ENCODE data around the gene CPT1C.

The CPT1C gene

DNA sequence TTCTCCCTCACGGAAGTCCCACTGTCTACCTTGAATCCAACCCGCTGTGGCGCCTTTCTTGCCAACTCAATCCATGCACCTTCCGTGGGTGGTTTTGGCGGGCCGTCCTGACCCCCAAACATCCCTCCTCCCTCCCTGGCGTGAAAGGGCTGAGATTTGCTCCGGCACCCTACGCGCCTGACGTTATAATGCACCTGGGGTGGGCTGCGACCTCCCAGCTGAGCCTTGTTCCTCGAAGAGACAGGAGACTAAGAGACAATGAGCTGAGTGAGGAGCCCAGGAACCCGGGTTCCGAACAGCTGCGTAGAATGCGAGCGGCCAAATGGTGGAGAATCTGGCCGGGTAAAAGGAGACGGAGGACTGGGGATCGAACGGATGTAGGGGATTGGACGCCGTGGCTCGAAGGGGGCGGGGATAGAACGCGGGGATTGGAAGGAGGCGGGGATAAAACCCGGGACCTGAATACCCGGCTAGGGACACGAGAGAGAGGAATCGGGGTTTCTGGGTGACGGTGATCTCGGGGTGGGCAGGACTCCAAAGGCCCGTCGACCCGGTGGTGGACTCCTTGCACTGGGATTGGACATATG is at the start of gene CPT1C:
Gene CPT1C, plus strand, starts transcription at position 461 of the 587 bp plus-strand sequence. CDS start 1,137 bp downstream, outside the sequence.
- DNase-seq (ENCODE audit: low read depth in 1 of 2, low spot score in 1 of 2): peak in 1 of 2 donors; percentile 52

DNA sequence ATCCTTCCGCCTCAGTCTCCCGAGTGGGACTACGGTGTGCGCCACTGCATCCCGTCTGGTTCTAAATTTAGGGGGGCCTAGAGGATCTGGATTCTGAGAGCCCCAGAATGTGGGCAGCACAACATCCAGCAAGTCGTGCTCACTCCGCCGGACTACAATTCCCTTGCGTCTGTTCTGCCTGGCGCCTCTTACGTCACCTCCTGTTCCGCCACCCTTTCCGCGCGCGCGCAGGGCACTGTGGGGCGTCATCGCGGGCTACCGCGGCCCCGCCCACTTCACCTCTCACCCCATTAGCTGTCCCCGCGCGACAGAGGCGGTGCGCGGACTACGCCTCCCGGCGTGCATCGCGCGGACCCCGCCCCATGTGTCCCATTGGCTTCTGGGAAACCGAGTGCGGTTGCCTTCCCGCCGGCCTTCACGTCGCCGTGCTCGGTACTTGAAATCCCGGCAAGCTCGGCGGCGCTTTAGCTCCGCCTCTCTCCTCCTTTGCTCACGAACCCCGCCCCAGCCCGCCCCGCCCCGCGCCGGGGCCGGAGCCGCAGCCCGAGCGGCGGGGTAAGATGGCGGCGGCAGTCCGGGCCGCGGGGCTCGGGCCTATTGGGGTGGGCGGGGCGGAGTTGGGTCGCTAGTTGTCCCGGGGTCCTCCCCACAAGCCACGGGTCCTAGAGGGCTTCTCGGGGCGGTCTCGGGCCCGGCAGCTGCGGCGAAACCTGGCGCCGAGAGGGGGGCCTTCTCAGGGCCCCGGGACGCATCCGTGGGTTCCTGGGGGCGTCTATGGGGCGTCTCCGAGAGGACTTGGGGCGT is 49.0 kb upstream of the CPT1C start, which contains the start of gene SCAF1:
Gene SCAF1, plus strand, starts transcription at position 522 of the 804 bp plus-strand sequence. CDS start 2,818 bp downstream, outside the sequence.
- peak; percentile 98 for DNase-seq (ENCODE audit: low read depth in 1 of 2, low spot score in 1 of 2)

DNA sequence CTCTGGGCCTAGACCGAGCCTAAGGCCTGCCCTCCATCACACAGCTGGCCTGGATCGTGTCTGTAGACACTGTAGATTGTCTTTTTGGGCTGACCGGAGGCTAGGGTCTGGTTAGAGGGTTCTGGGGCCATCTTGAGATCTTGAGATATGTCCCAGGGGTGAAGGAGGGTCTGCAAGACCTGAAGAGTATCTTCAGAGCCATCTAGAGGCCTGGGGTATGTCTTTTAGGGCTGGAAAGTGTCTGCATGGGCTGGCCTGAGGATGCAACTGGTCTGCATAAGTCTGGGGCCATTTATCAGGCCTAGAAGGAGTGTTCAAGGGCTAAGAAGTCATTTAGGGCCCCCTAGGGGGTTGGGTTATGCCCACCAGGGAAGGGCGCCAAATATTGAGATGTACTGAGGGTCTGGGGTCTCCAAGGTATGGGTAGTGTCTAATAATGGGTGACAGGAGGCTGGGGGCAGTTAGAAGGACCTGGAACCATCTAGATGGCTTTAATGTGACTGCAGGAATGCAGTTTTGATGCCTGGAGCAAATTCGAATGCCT is 48.4 kb upstream of the CPT1C start:
- DNase-seq (ENCODE audit: low read depth in 1 of 2, low spot score in 1 of 2): no peak

DNA sequence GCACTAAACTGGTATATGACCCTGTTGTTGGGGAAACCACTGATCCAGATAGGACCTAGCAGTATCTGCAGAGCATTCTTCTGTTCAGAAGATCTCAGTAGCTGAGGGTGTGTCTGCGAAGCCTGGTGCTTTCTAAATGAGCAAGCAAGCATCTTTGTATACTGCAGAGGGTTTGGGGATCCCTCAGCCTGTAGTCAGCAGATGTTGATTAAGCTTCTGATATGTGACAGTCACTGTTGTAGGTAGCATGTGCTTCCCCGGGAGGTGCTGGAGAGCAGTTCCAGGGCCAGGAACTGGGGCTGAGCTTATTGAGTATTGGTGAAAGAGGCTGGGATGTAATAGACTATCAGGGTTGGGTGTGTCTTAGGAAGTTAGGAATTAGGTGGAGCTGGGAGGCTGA is 47.5 kb upstream of the CPT1C start:
- no peak for DNase-seq (ENCODE audit: low read depth in 1 of 2, low spot score in 1 of 2)

DNA sequence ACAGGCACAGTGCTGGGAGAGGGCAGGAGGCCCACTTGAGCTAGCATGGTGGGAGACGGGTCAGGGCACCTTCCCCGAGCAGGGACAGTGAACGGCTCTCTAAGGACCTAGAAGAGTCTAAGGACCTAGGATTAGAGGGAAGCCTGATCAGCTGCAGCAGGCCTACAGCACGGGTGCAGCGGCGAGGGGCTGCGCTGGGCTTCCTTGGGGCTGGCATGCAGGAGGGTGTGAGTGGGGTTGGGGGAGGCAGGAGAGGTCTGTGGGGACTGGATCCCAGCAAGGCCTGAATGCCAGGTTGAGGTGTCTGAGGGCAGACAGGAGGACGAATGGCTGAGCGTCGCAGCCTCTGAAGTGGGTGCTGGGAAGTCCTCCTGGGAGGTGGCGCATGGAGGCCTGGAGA is 45.3 kb upstream of the CPT1C start:
- no peak for DNase-seq (ENCODE audit: low read depth in 1 of 2, low spot score in 1 of 2)

DNA sequence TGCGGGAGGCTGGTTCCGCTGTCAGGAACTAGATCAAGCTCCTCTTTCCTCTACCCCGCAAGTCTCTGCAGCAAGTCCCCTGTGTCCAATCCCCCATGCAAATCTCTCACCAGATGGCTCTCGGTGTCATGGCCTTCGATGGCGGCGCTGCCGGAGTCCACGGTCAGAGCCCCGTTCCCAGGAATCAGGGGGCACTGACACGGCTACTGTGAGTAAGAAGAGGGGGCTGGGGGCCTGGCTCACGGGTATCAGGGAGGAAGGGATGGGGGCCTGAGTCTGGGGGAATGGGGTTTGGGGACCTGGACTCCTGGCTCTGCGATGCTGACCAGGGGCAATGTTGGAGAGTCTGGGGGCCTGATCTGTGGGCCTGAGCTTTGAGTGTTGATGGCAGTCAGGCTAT is 44.9 kb upstream of the CPT1C start:
- no peak for DNase-seq (ENCODE audit: low read depth in 1 of 2, low spot score in 1 of 2)

DNA sequence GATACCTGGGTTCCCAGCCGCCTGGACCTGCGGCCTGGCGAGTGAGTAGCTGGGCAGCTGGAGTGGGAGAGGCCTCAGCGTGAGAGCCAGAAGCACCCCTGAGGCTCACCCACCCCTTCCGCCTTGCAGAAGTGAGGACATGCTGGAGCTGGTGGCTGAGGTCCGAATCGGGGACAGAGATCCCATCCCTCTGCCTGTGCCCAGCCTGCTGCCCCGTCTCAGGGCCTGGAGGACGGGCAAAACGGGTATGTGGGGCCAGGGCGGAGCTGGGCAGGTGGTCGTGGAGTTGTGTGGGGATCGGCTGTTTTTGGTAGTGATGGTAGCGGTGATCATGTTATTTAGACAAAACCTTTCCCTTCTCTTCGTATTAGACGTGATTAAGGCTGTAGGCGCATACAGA is 44.3 kb upstream of the CPT1C start:
- DNase-seq (ENCODE audit: low read depth in 1 of 2, low spot score in 1 of 2): no peak

DNA sequence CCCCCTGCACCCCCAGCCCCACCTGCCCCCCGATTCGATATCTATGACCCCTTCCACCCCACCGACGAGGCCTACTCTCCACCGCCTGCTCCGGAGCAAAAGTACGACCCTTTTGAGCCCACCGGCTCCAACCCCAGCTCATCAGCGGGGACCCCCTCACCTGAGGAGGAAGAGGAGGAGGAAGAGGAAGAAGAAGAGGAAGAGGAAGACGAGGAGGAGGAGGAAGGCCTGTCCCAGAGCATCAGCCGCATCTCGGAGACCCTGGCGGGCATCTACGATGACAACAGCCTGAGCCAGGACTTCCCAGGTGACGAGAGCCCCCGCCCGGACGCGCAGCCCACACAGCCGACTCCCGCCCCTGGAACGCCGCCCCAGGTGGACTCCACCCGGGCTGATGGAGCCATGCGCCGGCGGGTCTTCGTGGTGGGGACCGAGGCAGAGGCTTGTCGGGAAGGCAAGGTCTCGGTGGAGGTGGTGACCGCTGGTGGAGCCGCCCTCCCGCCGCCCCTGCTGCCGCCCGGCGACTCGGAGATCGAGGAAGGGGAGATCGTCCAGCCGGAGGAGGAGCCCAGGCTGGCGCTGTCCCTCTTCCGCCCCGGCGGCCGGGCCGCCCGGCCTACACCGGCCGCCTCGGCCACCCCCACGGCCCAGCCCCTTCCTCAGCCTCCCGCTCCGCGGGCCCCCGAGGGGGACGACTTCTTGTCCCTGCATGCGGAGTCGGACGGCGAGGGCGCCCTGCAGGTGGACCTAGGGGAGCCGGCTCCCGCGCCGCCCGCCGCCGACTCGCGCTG is 39.7 kb upstream of the CPT1C start:
- DNase-seq (ENCODE audit: low read depth in 1 of 2, low spot score in 1 of 2): no peak

DNA sequence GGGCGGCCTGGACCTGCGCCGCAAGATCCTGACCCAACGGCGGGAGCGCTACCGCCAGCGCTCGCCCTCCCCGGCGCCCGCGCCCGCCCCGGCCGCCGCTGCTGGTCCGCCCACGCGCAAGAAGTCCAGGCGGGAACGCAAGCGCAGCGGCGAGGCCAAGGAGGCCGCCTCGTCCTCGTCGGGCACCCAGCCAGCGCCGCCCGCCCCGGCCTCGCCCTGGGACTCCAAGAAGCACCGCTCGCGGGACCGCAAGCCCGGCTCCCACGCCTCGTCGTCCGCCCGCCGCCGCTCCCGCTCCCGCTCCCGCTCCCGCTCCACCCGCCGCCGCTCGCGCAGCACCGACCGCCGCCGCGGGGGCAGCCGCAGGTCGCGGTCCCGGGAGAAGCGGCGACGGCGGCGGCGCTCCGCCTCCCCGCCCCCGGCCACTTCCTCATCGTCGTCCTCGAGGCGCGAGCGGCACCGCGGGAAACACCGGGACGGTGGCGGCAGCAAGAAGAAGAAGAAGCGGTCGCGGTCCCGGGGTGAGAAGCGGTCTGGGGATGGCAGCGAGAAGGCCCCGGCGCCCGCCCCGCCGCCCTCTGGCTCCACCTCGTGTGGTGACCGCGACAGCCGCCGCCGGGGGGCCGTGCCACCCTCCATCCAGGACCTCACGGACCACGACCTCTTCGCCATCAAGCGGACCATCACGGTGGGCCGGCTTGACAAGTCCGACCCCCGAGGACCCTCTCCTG is 38.9 kb upstream of the CPT1C start:
- DNase-seq (ENCODE audit: low read depth in 1 of 2, low spot score in 1 of 2): no peak

DNA sequence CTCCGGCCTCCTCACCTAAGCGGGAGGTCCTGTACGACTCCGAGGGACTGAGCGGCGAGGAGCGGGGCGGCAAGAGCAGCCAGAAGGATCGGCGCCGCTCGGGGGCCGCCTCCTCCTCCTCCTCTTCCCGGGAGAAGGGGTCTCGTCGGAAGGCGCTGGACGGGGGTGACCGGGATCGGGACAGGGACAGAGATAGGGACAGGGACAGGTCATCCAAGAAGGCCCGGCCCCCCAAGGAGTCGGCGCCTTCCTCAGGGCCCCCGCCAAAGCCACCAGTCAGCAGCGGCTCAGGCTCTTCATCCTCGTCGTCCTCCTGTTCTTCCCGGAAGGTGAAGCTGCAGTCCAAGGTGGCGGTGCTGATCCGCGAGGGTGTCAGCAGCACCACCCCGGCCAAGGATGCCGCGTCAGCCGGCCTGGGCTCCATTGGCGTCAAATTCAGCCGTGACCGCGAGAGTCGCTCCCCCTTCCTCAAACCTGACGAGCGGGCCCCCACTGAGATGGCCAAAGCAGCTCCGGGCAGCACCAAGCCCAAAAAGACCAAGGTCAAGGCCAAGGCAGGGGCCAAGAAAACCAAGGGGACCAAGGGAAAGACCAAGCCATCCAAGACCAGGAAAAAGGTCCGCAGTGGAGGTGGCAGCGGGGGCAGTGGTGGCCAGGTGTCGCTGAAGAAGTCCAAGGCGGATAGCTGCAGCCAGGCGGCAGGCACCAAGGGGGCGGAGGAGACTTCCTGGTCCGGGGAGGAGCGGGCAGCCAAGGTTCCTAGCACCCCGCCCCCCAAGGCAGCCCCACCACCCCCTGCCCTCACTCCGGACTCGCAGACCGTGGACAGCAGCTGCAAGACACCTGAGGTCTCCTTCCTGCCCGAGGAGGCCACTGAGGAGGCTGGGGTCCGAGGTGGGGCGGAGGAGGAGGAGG is 38.1 kb upstream of the CPT1C start:
- no peak for DNase-seq (ENCODE audit: low read depth in 1 of 2, low spot score in 1 of 2)

DNA sequence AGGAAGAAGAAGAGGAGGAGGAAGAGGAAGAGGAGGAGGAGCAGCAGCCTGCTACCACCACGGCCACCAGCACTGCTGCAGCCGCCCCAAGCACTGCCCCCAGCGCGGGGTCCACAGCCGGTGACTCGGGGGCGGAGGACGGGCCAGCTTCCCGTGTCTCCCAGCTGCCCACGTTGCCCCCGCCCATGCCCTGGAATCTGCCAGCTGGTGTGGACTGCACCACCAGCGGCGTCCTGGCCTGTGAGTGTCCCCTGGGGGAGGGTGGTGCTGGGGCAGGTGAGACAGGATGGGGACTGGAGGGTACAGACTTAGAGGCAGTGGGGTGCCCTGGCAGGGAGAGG is 37.5 kb upstream of the CPT1C start:
- no peak for DNase-seq (ENCODE audit: low read depth in 1 of 2, low spot score in 1 of 2)

DNA sequence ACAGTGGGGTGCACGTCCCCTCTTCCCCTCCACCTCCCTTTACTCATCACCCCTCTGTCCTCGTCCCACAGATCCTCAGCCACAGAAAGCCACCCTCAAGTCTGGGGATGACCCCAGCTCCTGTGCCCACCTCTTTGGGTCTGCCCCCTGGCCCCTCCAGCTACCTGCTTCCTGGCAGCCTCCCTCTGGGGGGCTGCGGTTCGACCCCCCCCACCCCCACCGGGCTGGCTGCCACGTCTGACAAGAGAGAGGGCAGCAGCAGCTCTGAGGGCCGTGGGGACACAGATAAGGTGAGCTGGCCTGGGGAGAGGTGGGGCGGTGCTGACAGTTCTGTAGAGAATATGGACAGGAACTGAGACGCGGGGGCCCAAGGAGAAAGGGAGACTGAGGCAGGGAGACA is 36.3 kb upstream of the CPT1C start:
- no peak for DNase-seq (ENCODE audit: low read depth in 1 of 2, low spot score in 1 of 2)

DNA sequence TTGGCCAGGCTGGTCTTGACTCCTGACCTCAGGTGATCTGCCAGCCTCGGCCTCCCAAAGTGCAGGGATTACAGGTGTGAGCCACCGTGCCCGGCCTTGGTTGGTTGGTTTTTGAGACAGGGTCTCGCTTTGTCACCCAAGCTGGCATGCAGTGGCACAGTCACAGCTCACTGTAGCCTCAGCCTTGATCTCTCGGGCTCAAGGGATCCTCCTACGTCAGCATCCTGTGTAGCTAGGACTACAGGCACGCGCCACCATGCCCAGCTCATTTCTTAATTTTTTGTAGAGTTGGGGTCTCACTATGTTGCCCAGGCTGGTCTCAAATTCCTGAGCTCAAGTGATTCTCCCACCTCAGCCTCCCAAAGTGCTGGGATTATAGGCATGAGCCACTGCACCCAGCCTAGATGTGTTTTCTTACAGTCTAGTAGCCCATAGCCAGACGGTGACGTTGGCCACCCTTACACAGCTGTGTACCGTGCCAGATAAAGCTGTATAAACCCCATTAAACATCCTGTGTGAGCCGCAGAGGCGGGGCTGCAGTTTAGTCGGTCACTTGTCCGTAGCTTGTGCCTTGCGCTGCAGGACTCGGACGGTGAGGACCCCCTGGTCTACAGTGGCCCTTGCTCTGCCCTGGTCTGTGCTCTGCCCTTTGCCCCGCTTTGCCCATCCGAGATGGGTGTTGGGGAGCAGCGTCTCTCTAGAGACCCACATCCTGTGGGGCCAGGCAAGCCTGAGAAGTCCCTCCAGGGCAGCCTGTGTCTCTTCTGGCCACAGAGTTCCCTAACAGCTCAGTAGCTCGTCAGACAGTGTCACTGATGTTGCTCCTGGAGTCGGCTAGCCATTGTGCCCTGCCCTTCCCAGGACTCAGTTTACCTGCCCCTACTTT is 35.1 kb upstream of the CPT1C start:
- DNase-seq (ENCODE audit: low read depth in 1 of 2, low spot score in 1 of 2): no peak

DNA sequence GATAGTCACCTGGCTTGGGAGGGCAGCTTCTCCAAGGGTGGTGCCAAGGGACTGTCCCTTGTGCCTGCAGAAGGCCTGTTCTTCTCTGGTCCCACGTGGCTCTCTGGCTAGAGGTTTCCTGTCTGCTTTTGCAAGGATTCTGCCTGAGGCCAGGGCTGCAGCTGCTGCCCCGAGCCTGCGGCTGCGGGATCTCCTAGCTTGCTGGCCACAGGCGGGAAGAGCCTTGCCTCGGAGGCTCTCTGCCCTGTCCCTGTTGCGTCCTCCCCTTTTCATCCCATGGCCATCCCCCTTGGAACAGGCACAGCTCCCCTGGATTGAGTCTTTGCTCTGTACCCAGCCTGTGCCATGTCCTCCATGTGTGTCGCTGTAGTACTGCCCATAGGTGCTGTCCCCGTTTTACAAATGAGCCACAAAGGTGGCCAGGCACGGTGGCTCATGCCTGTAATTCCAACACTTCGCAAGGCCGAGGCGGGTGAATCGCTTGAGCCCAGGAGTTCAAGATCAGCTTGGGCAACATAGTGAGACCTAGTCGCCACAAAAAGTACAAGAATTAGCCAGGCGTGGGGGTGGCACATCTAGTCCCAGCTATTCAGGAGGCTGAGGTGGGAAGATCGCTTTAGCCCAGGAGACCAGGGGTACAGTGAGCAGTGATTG is 34.3 kb upstream of the CPT1C start:
- DNase-seq (ENCODE audit: low read depth in 1 of 2, low spot score in 1 of 2): no peak

DNA sequence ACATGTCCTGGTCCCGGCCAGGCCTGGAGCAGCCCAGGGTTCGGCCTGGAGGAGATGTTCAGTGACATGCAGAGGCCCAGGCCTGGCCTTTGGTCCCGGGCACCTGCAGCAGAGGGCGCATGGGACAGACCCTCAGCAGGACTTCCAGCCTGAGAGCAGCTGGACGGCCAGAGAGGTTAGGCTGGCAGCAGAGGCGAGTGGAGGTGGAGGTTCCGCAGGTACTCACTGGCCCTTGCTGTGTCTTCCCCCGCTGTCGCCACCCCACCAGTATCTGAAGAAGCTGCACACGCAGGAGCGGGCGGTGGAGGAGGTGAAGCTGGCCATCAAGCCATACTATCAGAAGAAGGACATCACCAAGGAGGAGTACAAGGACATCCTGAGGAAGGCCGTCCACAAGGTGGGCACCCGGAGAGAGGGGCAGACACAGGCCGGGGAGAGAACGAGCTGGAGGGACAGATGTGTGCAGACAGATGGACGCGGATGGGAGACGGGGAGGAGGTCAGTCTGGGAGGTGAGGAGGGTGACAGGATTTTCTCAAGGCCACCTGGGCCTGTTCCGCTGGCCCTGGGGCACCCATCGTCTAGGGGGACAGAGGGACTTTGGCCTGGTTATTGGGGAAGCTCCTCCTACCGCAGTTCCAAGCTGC is 33.3 kb upstream of the CPT1C start:
- no peak for DNase-seq (ENCODE audit: low read depth in 1 of 2, low spot score in 1 of 2)

DNA sequence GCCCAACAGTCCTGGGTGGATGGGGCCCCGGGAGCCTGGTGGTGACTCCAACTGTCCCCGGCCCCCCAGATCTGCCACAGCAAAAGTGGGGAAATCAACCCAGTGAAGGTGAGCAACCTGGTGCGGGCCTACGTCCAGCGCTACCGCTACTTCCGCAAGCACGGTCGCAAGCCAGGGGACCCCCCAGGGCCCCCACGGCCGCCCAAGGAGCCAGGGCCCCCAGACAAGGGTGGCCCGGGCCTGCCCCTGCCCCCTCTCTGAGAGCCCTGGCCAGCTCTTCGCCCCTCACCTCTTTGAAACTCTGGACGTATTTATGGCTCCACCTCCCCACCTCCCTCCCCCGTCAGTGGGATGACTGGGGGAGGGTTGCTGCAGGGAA is 32.8 kb upstream of the CPT1C start:
- no peak for DNase-seq (ENCODE audit: low read depth in 1 of 2, low spot score in 1 of 2)

DNA sequence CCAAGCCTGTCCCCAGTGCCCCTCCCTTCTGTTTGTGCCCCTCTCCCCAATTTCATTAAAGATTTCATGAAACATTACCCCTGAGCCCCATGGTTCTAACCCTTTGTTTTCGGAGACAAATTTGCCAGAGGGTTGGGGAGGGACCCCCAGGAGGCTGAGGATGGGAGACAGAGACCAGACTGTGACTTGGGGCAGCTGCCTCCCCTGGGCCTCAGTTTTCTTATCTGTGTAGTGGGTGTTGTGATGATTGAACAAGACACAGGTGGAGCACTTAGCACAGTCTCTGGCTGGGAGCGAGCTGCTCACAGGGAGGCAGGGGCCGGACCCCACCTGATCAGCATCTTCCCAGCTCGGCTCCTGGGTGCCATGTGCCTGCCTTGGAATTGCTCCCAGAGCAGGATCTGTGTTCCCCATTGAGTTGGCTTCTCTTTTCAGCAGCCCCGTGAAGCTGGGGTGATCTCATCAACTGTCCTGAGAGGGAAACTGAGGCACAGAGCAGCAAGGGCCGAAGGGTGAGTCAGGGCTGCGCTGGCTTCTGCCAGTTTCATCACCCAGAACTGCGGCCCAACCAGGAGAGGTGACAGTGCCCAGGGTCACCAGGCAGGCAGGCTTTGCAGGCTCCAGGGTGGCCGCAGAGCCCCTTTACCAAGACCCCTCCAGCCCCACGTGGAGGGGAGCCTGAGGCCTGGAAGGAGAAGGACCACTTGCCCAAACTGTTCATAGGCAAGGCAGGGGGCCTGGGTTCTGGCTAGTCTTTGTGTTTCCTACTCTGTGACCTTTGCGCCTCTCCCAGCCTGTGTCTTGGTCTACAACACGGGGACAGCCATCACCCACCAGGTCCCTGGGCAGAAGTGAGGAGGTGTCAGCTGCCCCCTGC is 32.1 kb upstream of the CPT1C start:
- no peak for DNase-seq (ENCODE audit: low read depth in 1 of 2, low spot score in 1 of 2)
